NCI-H2227 treated with DMSO at 0.1 percent for 48 hours (cell line): ENCODE results near the gene NAP1L3.

Source experiments
- DNase-seq: peaks from one replicate; lab custom pipeline; 2025; lab: John Stamatoyannopoulos, UW

NAP1L3 gene

GRCh38 chrX:93673056-93673868 is at the start of gene NAP1L3:
Gene NAP1L3, minus strand, starts transcription at chrX:93673578. Its CDS starts 274 bp downstream, at chrX:93673304.
- DNase-seq: peak; percentile 95

- no peak for DNase-seq
Measured at GRCh38 chrX:93711076-93711475, 37.7 kb upstream of the NAP1L3 start.

- no peak for DNase-seq
Measured at GRCh38 chrX:93703701-93704100, 30.3 kb upstream of the NAP1L3 start.

- peak; percentile 87 for DNase-seq
Measured at GRCh38 chrX:93695981-93696380, 22.6 kb upstream of the NAP1L3 start.

- DNase-seq: no peak
Measured at GRCh38 chrX:93673869-93674271, 492 bp upstream of the NAP1L3 start, which contains the start of gene FAM133A. Gene FAM133A, plus strand, starts transcription at chrX:93674206. Its CDS starts 35,214 bp downstream, at chrX:93709420.

- no peak for DNase-seq
Measured at GRCh38 chrX:93660575-93660974, 12.8 kb downstream of the NAP1L3 start.

- DNase-seq: no peak
Measured at GRCh38 chrX:93649381-93649780, 24.0 kb downstream of the NAP1L3 start.

GRCh38 chrX:93637591-93637990 is 35.8 kb downstream of the NAP1L3 start:
- no peak for DNase-seq
